ENCODE measurements around the gene PTPRS. TPM values are rescaled to one million over a fixed set of nuclear protein-coding genes. Genes with fewer than 3 reads are reported as not detected.

Gene PTPRS
- total and polyA plus RNA-seq, 2 of the 13 experiments (the other 11 are each of a cell fraction or from before 2014, with no cell fraction given) = 32.7 to 43.9 TPM

DNA sequence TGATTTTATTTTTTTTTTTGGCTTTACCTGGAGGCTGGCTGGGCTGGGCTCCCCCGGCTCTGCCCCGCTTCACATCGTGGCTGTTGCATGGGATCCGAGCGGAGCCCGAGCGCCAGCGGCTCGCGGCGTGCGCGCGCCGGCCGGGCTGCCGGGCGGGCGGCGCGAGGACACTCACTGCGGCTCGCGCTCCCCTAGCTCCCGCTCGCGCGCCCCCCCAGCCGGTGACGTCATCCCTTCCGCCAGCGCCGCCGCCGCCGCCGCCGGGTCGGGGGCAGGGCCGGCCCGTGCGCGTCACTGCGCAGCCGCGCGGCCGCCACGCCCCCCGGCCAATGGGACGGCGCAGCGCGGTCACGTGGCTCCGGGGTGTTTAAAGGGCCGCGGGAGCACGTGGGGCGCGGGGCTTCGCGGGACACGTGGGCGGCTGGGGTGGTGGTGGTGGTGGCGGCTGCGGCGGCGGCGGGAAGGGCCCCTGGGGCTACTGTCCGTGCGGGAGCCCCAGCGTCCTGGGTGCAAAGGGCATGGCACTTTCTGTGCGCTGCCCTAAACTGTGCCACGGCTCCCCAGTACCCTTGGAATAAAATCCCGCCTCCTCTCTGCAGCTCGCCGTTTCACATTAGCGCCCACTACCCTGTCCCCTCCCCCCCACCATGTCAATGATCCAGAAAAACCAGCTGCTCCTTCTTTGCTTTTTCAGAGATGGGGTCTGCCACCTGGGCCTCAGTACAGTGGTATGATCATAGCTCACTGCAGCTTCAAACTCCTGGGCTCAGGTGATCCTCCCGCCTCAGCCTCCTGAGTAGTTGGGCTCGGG is at the start of gene PTPRS (continued):
- TF ChIP-seq, protein P1, sequence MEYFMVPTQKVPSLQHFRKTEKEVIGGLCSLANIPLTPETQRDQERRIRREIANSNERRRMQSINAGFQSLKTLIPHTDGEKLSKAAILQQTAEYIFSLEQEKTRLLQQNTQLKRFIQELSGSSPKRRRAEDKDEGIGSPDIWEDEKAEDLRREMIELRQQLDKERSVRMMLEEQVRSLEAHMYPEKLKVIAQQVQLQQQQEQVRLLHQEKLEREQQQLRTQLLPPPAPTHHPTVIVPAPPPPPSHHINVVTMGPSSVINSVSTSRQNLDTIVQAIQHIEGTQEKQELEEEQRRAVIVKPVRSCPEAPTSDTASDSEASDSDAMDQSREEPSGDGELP (IDR thresholded peaks at IDR 0.05; ENCODE audit: borderline replicate concordance, low read depth) = no peak
- TF ChIP-seq RBM22 (optimal IDR thresholded peaks at IDR 0.05; ENCODE audit: low read length) (no peak), HDAC2 (CRISPR knock-in tag; IDR thresholded peaks at IDR 0.05) (peak; percentile 59; the same call in 1 of the 2 replicates), ZNF670 (CRISPR knock-in tag; IDR thresholded peaks at IDR 0.05; ENCODE audit: borderline replicate concordance) (peak; percentile 92; the same call in 1 of the 2 replicates), PCBP1 (IDR thresholded peaks at IDR 0.05; ENCODE audit: borderline replicate concordance, low read depth, low read length) (no peak), ZNF644 (CRISPR knock-in tag; IDR thresholded peaks at IDR 0.05; ENCODE audit: low read depth) (no peak), ZNF12 (CRISPR knock-in tag; IDR thresholded peaks at IDR 0.05) (peak; percentile 83), PAWR (CRISPR knock-in tag; IDR thresholded peaks at IDR 0.05; ENCODE audit: borderline replicate concordance) (peak; percentile 96), ZNF329 (CRISPR knock-in tag; IDR thresholded peaks at IDR 0.05; ENCODE audit: low read depth) (peak; percentile 96), ZNF44 (CRISPR knock-in tag; IDR thresholded peaks at IDR 0.05) (peak; percentile 92), SYNCRIP (IDR thresholded peaks at IDR 0.05; ENCODE audit: insufficient read depth, low read depth, low read length) (no peak), ZBTB42 (CRISPR knock-in tag; IDR thresholded peaks at IDR 0.05) (peak; percentile 99), ZNF557 (CRISPR knock-in tag; IDR thresholded peaks at IDR 0.05) (peak; percentile 98), PHF8 (CRISPR knock-in tag; IDR thresholded peaks at IDR 0.05) (0 out of 2 replicates have a peak, but pooled peaks have one; percentile 34), KMT2A (CRISPR knock-in tag; IDR thresholded peaks at IDR 0.05) (0 out of 2 replicates have a peak, but pooled peaks have one; percentile 40), SIN3B (IDR thresholded peaks at IDR 0.05; ENCODE audit: low read length) (no peak), NFKB2 (CRISPR knock-in tag; IDR thresholded peaks at IDR 0.05; ENCODE audit: borderline replicate concordance) (peak; percentile 100), HOXA9 (CRISPR knock-in tag; IDR thresholded peaks at IDR 0.05; ENCODE audit: borderline replicate concordance) (peak; percentile 99), NCOA5 (CRISPR knock-in tag; IDR thresholded peaks at IDR 0.05) (no peak), ZFP36L2 (CRISPR knock-in tag; IDR thresholded peaks at IDR 0.05) (peak; percentile 92; the same call in 1 of the 2 replicates), KDM6A (CRISPR knock-in tag; IDR thresholded peaks at IDR 0.05; ENCODE audit: low read depth) (peak; percentile 30; the same call in 1 of the 2 replicates), ZNF234 (CRISPR knock-in tag; conservative IDR thresholded peaks at IDR 0.05) (peak; percentile 99), MEIS1 (CRISPR knock-in tag; IDR thresholded peaks at IDR 0.05; ENCODE audit: borderline replicate concordance) (peak; percentile 96), ZNF207 (IDR thresholded peaks at IDR 0.05; ENCODE audit: borderline replicate concordance) (no peak)
- TF ChIP-seq, protein P2, sequence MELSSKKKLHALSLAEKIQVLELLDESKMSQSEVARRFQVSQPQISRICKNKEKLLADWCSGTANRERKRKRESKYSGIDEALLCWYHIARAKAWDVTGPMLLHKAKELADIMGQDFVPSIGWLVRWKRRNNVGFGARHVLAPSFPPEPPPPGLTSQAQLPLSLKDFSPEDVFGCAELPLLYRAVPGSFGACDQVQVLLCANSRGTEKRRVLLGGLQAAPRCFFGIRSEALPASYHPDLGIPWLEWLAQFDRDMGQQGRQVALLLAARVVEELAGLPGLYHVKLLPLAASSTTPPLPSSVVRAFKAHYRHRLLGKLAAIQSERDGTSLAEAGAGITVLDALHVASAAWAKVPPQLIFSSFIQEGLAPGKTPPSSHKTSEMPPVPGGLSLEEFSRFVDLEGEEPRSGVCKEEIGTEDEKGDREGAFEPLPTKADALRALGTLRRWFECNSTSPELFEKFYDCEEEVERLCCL (CRISPR knock-in tag; IDR thresholded peaks at IDR 0.05; ENCODE audit: borderline replicate concordance) = peak; percentile 91; the same call in 1 of the 2 replicates
- TF ChIP-seq, protein P3, sequence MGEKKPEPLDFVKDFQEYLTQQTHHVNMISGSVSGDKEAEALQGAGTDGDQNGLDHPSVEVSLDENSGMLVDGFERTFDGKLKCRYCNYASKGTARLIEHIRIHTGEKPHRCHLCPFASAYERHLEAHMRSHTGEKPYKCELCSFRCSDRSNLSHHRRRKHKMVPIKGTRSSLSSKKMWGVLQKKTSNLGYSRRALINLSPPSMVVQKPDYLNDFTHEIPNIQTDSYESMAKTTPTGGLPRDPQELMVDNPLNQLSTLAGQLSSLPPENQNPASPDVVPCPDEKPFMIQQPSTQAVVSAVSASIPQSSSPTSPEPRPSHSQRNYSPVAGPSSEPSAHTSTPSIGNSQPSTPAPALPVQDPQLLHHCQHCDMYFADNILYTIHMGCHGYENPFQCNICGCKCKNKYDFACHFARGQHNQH (CRISPR knock-in tag; IDR thresholded peaks at IDR 0.05) = peak; percentile 94

All from HepG2 (cell line).